GM19397 (cell line): Measurements from ENCODE around the gene USP43.

ENCODE experiments used
- ATAC-seq: cut with Tn5 transposase; IDR thresholded peaks from one replicate; pipeline ENCODE4 v1.9.1; 2021; ENCODE audit warnings: mild to moderate bottlenecking, moderate library complexity; ENCODE audit not compliant: unreplicated experiment

USP43 gene

DNA sequence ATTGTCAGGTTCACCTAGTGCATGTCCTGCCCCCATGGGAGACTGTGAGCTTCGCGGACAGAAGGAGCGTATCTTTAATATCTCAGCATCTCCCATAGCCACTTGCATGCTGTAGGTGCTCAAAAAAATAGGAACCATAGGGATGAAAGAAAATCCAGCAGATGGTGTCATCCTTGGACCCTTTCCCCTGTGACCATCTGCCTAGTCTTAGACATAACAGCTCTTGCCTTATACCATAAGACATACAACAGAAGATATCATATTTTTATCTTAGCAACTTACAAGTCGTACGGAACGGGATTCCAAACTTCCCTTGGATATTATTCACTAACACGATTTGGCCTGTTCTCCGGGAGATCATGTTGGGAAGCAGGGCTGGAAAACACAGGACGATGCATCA lies 131.6 kb downstream of the USP43 start:
- ATAC-seq: no peak
